Loucy (cell line): Measurements from ENCODE around the gene GABARAPL2.

Source experiments
- H2AFZ ChIP-seq: fragments of 200-600 bp; sonication (generic); 2 replicates; pipeline ENCODE4 v1.6.0; 2016; ENCODE audit warnings: antibody characterized with exemption, mild to moderate bottlenecking, low read length, moderate library complexity
- H3F3A ChIP-seq: fragments of 200-600 bp; 2 replicates; pipeline ENCODE4 v1.6.0; 2016; ENCODE audit warnings: antibody characterized with exemption, low read depth, mild to moderate bottlenecking
- H3K27me3 ChIP-seq: fragments of 200-600 bp; sonication (generic); 2 replicates; pipeline ENCODE4 v1.6.1; 2014; ENCODE audit warnings: low read length, mild to moderate bottlenecking; ENCODE audit not compliant: insufficient read depth, poor library complexity, severe bottlenecking
- H3K36me3 ChIP-seq: fragments of 200-600 bp; sonication (generic); 2 replicates; pipeline ENCODE4 v1.6.1; 2016; ENCODE audit warnings: low read length; ENCODE audit not compliant: insufficient read depth
- H3K4me1 ChIP-seq: fragments of 200-600 bp; sonication (generic); 2 replicates; pipeline ENCODE4 v1.5.1; 2014; ENCODE audit warnings: low read length, mild to moderate bottlenecking; ENCODE audit not compliant: insufficient read depth, poor library complexity, severe bottlenecking
- H3K4me2 ChIP-seq: fragments of 200-600 bp; sonication (generic); 2 replicates; pipeline ENCODE4 v1.6.0; 2014; ENCODE audit warnings: antibody characterized with exemption, low read length, low read depth, mild to moderate bottlenecking; ENCODE audit not compliant: poor library complexity, severe bottlenecking
- H3K4me3 ChIP-seq: fragments of 200-600 bp; sonication (generic); 2 replicates; pipeline ENCODE4 v1.5.1; 2014; ENCODE audit warnings: low read length, mild to moderate bottlenecking, mixed read lengths; ENCODE audit not compliant: poor library complexity, severe bottlenecking
- H3K79me2 ChIP-seq: fragments of 200-600 bp; sonication (generic); 2 replicates; pipeline ENCODE4 v1.6.1; 2014; ENCODE audit warnings: low read length; ENCODE audit not compliant: insufficient read depth
- H3K9ac ChIP-seq: fragments of 200-600 bp; sonication (generic); 2 replicates; pipeline ENCODE4 v1.6.0; 2014; ENCODE audit warnings: mild to moderate bottlenecking, low read depth, low read length, moderate library complexity; ENCODE audit not compliant: poor library complexity, severe bottlenecking
- H3K9me2 ChIP-seq: fragments of 200-600 bp; sonication (generic); replicated peaks from 2 replicates; pipeline ENCODE4 v1.6.1; 2016; ENCODE audit warnings: low read depth, low read length, mixed read lengths
- H3K9me3 ChIP-seq: fragments of 200-600 bp; sonication (generic); 2 replicates; pipeline ENCODE4 v1.6.1; 2014; ENCODE audit warnings: mild to moderate bottlenecking, antibody characterized with exemption, low read length, low read depth; ENCODE audit not compliant: insufficient read depth
- H4K20me1 ChIP-seq: fragments of 200-600 bp; sonication (generic); 2 replicates; pipeline ENCODE4 v1.6.0; 2014; ENCODE audit warnings: antibody characterized with exemption, low read length, mild to moderate bottlenecking; ENCODE audit not compliant: insufficient read depth, poor library complexity, severe bottlenecking
- CTCF ChIP-seq: fragments of 200-600 bp; sonication (generic); conservative IDR thresholded peaks from 2 replicates; pipeline ENCODE4 v1.5.1; 2014; ENCODE audit warnings: mild to moderate bottlenecking, antibody characterized with exemption, low read length
- EZH2phosphoT487 ChIP-seq: fragments of 200-600 bp; IDR thresholded peaks from 2 replicates; pipeline ENCODE4 v1.6.1; 2018; ENCODE audit warnings: antibody characterized with exemption, mild to moderate bottlenecking, moderate library complexity, borderline replicate concordance

Gene GABARAPL2

GRCh38 chr16:75566040-75566757 is at the start of gene GABARAPL2:
TSS of gene GABARAPL2 (plus strand) at chr16:75566379. CDS start at chr16:75566487, 108 bp downstream.
- Histone ChIP-seq H3K4me3 (peak within 1 kb of the TSS; percentile 79), H3K79me2 (peaks cover 38% of the 10 kb centered on the region), H3F3A (no peaks in the 10 kb centered on the region), H4K20me1 (peaks cover 27% of the 10 kb centered on the region), H3K9me2 (no peaks in the 10 kb centered on the region), H3K36me3 (peaks cover 2% of the 10 kb centered on the region; the same call in 1 of the 2 replicates), H3K4me1 (peaks cover 40% of the 10 kb centered on the region), H3K27me3 (peaks cover 5% of the 10 kb centered on the region), H3K9ac (peak within 1 kb of the TSS; percentile 87), H3K4me2 (peak within 1 kb of the TSS; percentile 91), H2AFZ (peak within 1 kb of the TSS; percentile 92), H3K9me3 (no peaks in the 10 kb centered on the region)
- TF ChIP-seq EZH2phosphoT487, result no peak
- no peak for TF ChIP-seq CTCF

GRCh38 chr16:75519175-75519574 is 47.0 kb upstream of the GABARAPL2 start:
- Histone ChIP-seq H3F3A (no peaks in the 10 kb centered on the region), H3K36me3 (no peaks in the 10 kb centered on the region), H3K4me2 (no peak overlapping the region), H3K9ac (no peak overlapping the region), H3K9me3 (no peaks in the 10 kb centered on the region), H3K79me2 (peaks cover 3% of the 10 kb centered on the region; the same call in 1 of the 2 replicates), H3K4me1 (no peaks in the 10 kb centered on the region), H4K20me1 (no peaks in the 10 kb centered on the region), H3K27me3 (no peaks in the 10 kb centered on the region), H3K4me3 (no peak overlapping the region), H3K9me2 (no peaks in the 10 kb centered on the region), H2AFZ (no peak overlapping the region)
- no peak for TF ChIP-seq EZH2phosphoT487
- TF ChIP-seq CTCF, result no peak

GRCh38 chr16:75526032-75526790 is 40.0 kb upstream of the GABARAPL2 start:
- no peaks in the 10 kb centered on the region for H3F3A ChIP-seq
- no peaks in the 10 kb centered on the region for H3K36me3 ChIP-seq
- no peak overlapping the region for H2AFZ ChIP-seq
- H3K9me2 ChIP-seq, result no peaks in the 10 kb centered on the region
- H4K20me1 ChIP-seq, result no peaks in the 10 kb centered on the region
- no peak overlapping the region for H3K4me2 ChIP-seq
- no peak overlapping the region for H3K9ac ChIP-seq
- H3K79me2 ChIP-seq, result no peaks in the 10 kb centered on the region
- H3K9me3 ChIP-seq, result no peaks in the 10 kb centered on the region
- no peak for TF ChIP-seq CTCF
- TF ChIP-seq EZH2phosphoT487, result no peak
- no peak overlapping the region for H3K4me3 ChIP-seq
- no peaks in the 10 kb centered on the region for H3K27me3 ChIP-seq
- H3K4me1 ChIP-seq, result no peaks in the 10 kb centered on the region
